Transverse colon (tissue), 4 donors: ENCODE data around the gene IHH. TPM values are rescaled to one million over a fixed set of nuclear protein-coding genes. Genes with fewer than 3 reads are reported as not detected.
A peak's percentile ranks its signal among the peaks of the same experiment; 100 is the strongest.

ENCODE experiments used
- DNase-seq: peaks from one replicate; pipeline ENCODE4 v3.0.0-alpha.2; 2019
- H3K27ac ChIP-seq, 4 donors: fragments of 200-600 bp; sonication (generic); 2 replicates each; pipeline ENCODE4 v1.5.1; 2016 to 2018; ENCODE audit warnings: inconsistent platforms in 4 of 4
- H3K27me3 ChIP-seq: fragments of 200-600 bp; sonication (generic); 2 replicates; pipeline ENCODE4 v1.5.1; 2017; ENCODE audit warnings: inconsistent platforms
- H3K36me3 ChIP-seq, 4 donors: fragments of 200-600 bp; sonication (generic); 2 replicates each; pipeline ENCODE4 v1.5.1; 2017 to 2019; ENCODE audit warnings: inconsistent platforms in 4 of 4
- H3K4me1 ChIP-seq, 4 donors: fragments of 200-600 bp; sonication (generic); 2 replicates each; pipeline ENCODE4 v1.5.1; 2017 to 2020; ENCODE audit warnings: inconsistent platforms in 4 of 4
- H3K4me3 ChIP-seq, 4 donors: fragments of 200-600 bp; sonication (generic); 1 replicate in 1 of 4; 2 replicates in 3 of 4; pipeline versions ENCODE4 v1.5.1 to v1.6.1; 2017 to 2019; ENCODE audit warnings: inconsistent platforms in 4 of 4
- H3K9me3 ChIP-seq, 2 donors: fragments of 200-600 bp; sonication (generic); 2 replicates each; pipeline ENCODE4 v1.5.1; 2017 to 2019; ENCODE audit warnings: inconsistent platforms in 2 of 2
- CTCF ChIP-seq, 5 experiments: fragments of 200-600 bp in 3 of 5; fragments of 450-650 bp in 2 of 5; sonication (generic) in 3 of 5; IDR thresholded peaks; 1 replicate in 2 of 5; 2 replicates in 3 of 5; pipeline ENCODE4 v1.5.1; 2016 to 2017; ENCODE audit warnings: antibody characterized with exemption in 5 of 5, inconsistent platforms in 3 of 5, mild to moderate bottlenecking in 2 of 5, moderate library complexity in 1 of 5
- EP300 ChIP-seq: sonication (generic); formaldehyde crosslinking; IDR thresholded peaks from one replicate; pipeline ENCODE4 v1.6.1; 2017; ENCODE audit warnings: antibody characterized with exemption, low read depth
- POLR2A ChIP-seq: fragments of 450-650 bp; IDR thresholded peaks from one replicate; pipeline ENCODE4 v1.6.1; 2016; ENCODE audit warnings: antibody characterized with exemption, mild to moderate bottlenecking, moderate library complexity
- POLR2AphosphoS5 ChIP-seq, 3 donors: sonication (generic); formaldehyde crosslinking; IDR thresholded peaks; one replicate each; pipeline ENCODE4 v1.6.1; 2016; ENCODE audit warnings: antibody characterized with exemption in 3 of 3
- WGBS, 2 donors: methylation state at CpG; one replicate each; pipeline ENCODE4 v1.1.5; 2018; ENCODE audit warnings: low coverage in 1 of 2; 5-methylcytosine and 5-hydroxymethylcytosine counted together
- in situ Hi-C, 4 donors: fragments of 200-750 bp; cut with MboI; loops; one replicate each; pipeline versions ENCODE4 v1.15.0 to v1.15.1; 2017; ENCODE audit warnings: low sequenced_read_pairs in 3 of 4, low pct_ligation_motif_present in 1 of 4, low pct_unique_long_range_greater_than_20kb in 1 of 4
- intact Hi-C: fragments of 100-400 bp; cut with DNase I; formaldehyde crosslinking; loops from one replicate; pipeline ENCODE4 v1.15.1; 2023; ENCODE audit warnings: low total_unique reads
- total RNA-seq, 4 donors: library from RNA; depleted of rRNA; stranded (reverse); fragments of >200 nt; gene quantifications; one replicate each; pipeline ENCODE4 v1.1.0, GENCODE V29; 2016

Gene IHH
- total RNA-seq, 4 donors from 2014 or later = 21.1 to 67.4 (median 65.5) TPM

- Histone ChIP-seq H3K4me3 (peak overlapping the region; percentile 35 to 68 (median 55)), H3K4me1 (peaks cover 13 to 42% (median 37%) of the 10 kb centered on the region in 4 donors), H3K36me3 (peaks cover 0 to 7% (median 0%) of the 10 kb centered on the region in 4 donors), H3K27me3 (peaks cover 81% of the 10 kb centered on the region), H3K27ac (peak overlapping the region; percentile 62 to 90 (median 86)), H3K9me3 (no peaks in the 10 kb centered on the region)
- TF ChIP-seq CTCF (IDR thresholded peaks at IDR 0.05) (no peak), POLR2A (peak; percentile 59), POLR2AphosphoS5 (IDR thresholded peaks at IDR 0.05) (peak in 2 of 3 donors; percentile 57 to 61)
- DNase-seq = peak; percentile 82
- in situ Hi-C loops (loop anchor here in 1 of 4 donors (10.0 kb wide), 2 partner anchors 66 to 236 kb away; no protein-coding TSS in a partner anchor), intact Hi-C loops (loop anchor here (5.0 kb wide), 2 partner anchors 99 to 244 kb away; no protein-coding TSS in a partner anchor)
- WGBS, 2 donors = 12% methylated on average over 42 of the region's 42 CpGs; no CpG with 5 or more reads in 1 of the 2 donors
Measured at GRCh38 chr2:219058541-219059374, 2.0 kb downstream of the IHH start.

- TF ChIP-seq EP300 (no peak), POLR2A (no peak), POLR2AphosphoS5 (IDR thresholded peaks at IDR 0.05) (peak in 1 of 3 donors; percentile 18), CTCF (IDR thresholded peaks at IDR 0.05) (peak; percentile 89 to 96 (median 93))
- Histone ChIP-seq H3K4me3 (peak overlapping the region; percentile 12 to 68 (median 55)), H3K36me3 (peaks cover 0 to 7% (median 0%) of the 10 kb centered on the region in 4 donors), H3K27ac (peak overlapping the region; percentile 62 to 90 (median 86)), H3K4me1 (peaks cover 13 to 42% (median 37%) of the 10 kb centered on the region in 4 donors), H3K9me3 (no peaks in the 10 kb centered on the region), H3K27me3 (peaks cover 74% of the 10 kb centered on the region)
- in situ Hi-C loops = loop anchor here in 1 of 4 donors (10.0 kb wide), 2 partner anchors 67 to 237 kb away; no protein-coding TSS in a partner anchor
- WGBS, 2 donors = 4% methylated on average over 50 of the region's 52 CpGs; no CpG with 5 or more reads in 1 of the 2 donors
- DNase-seq = peak; percentile 86
- intact Hi-C loops = loop anchor here (5.0 kb wide), 2 partner anchors 99 to 244 kb away; no protein-coding TSS in a partner anchor
Measured at GRCh38 chr2:219057709-219058540, 2.8 kb downstream of the IHH start.

GRCh38 chr2:219056896-219057708, 3.6 kb downstream of the IHH start:
- no peak for TF ChIP-seq POLR2AphosphoS5 (IDR thresholded peaks at IDR 0.05)
- no peak for TF ChIP-seq CTCF (IDR thresholded peaks at IDR 0.05)
- TF ChIP-seq EP300 = no peak
- no peak for TF ChIP-seq POLR2A
- H3K27ac ChIP-seq = no peak overlapping the region
- no peaks in the 10 kb centered on the region for H3K9me3 ChIP-seq
- in situ Hi-C loops = loop anchor here in 1 of 4 donors (10.0 kb wide), 2 partner anchors 68 to 238 kb away; no protein-coding TSS in a partner anchor
- peaks cover 0 to 7% (median 0%) of the 10 kb centered on the region in 4 donors for H3K36me3 ChIP-seq
- DNase-seq = no peak
- H3K27me3 ChIP-seq = peaks cover 66% of the 10 kb centered on the region
- intact Hi-C loops = loop anchor here (5.0 kb wide), 2 partner anchors 100 to 245 kb away; no protein-coding TSS in a partner anchor
- 39% methylated on average over 33 of the region's 40 CpGs; no CpG with 5 or more reads in 1 of the 2 donors for WGBS, 2 donors
- H3K4me1 ChIP-seq = peaks cover 13 to 42% (median 37%) of the 10 kb centered on the region in 4 donors
- H3K4me3 ChIP-seq = peak overlapping the region in 2 of 4 donors; percentile 56 to 68
